ENCODE measurements around the gene LIMS3.
"Not testable (repeated sequence)": the region's sequence is repeated elsewhere in the genome, so short reads cannot be mapped to it uniquely, and the experiment has no call there.

GRCh38 chr2:109929222-109929621, 30.7 kb downstream of the LIMS3 start:
- not testable (repeated sequence) for TF ChIP-seq CTCF, POLR2AphosphoS5, POLR2A (IDR thresholded peaks at IDR 0.05)

All from stomach (tissue), 4 donors.